Measurements from ENCODE around the gene HPCAL4.

The HPCAL4 gene

GRCh38 chr1:39691383-39692151 lies at the start of gene HPCAL4:
HPCAL4 (minus strand) TSS chr1:39691433; CDS start chr1:39684603, 6,830 bp downstream.
- peak; percentile 67 to 82 (median 77) for DNase-seq (ENCODE audit: low read depth in 3 of 3)

GRCh38 chr1:39738622-39739366 lies 47.6 kb upstream of the HPCAL4 start, which contains the start of gene PPIE:
PPIE (plus strand) TSS chr1:39738882; CDS start chr1:39738901, 19 bp downstream.
- DNase-seq (ENCODE audit: low read depth in 3 of 3): peak; percentile 95 to 100 (median 98)

GRCh38 chr1:39737546-39738169 lies 46.4 kb upstream of the HPCAL4 start:
- no peak for DNase-seq (ENCODE audit: low read depth in 3 of 3)

- no peak for DNase-seq (ENCODE audit: low read depth in 3 of 3)
Measured at GRCh38 chr1:39735731-39736130, 44.5 kb upstream of the HPCAL4 start.

- DNase-seq (ENCODE audit: low read depth in 3 of 3): no peak
Measured at GRCh38 chr1:39733161-39733560, 41.9 kb upstream of the HPCAL4 start.

GRCh38 chr1:39732730-39733129 lies 41.5 kb upstream of the HPCAL4 start:
- DNase-seq (ENCODE audit: low read depth in 3 of 3): no peak

- no peak for DNase-seq (ENCODE audit: low read depth in 3 of 3)
Measured at GRCh38 chr1:39729842-39730241, 38.6 kb upstream of the HPCAL4 start.

- no peak for DNase-seq (ENCODE audit: low read depth in 3 of 3)
Measured at GRCh38 chr1:39729030-39729429, 37.8 kb upstream of the HPCAL4 start.

GRCh38 chr1:39727932-39728317 lies 36.7 kb upstream of the HPCAL4 start:
- no peak for DNase-seq (ENCODE audit: low read depth in 3 of 3)

GRCh38 chr1:39727221-39727931 lies 36.1 kb upstream of the HPCAL4 start:
- no peak for DNase-seq (ENCODE audit: low read depth in 3 of 3)

- no peak for DNase-seq (ENCODE audit: low read depth in 3 of 3)
Measured at GRCh38 chr1:39726600-39726999, 35.4 kb upstream of the HPCAL4 start.

GRCh38 chr1:39722495-39722894 lies 31.3 kb upstream of the HPCAL4 start:
- DNase-seq (ENCODE audit: low read depth in 3 of 3): no peak

GRCh38 chr1:39721664-39722063 lies 30.4 kb upstream of the HPCAL4 start:
- DNase-seq (ENCODE audit: low read depth in 3 of 3): no peak

GRCh38 chr1:39720094-39720999 lies 29.1 kb upstream of the HPCAL4 start:
- DNase-seq (ENCODE audit: low read depth in 3 of 3): no peak

- DNase-seq (ENCODE audit: low read depth in 3 of 3): no peak
Measured at GRCh38 chr1:39717809-39718208, 26.6 kb upstream of the HPCAL4 start.

GRCh38 chr1:39713557-39713956 lies 22.3 kb upstream of the HPCAL4 start:
- DNase-seq (ENCODE audit: low read depth in 3 of 3): no peak

- DNase-seq (ENCODE audit: low read depth in 3 of 3): no peak
Measured at GRCh38 chr1:39711966-39712340, 20.7 kb upstream of the HPCAL4 start.

- DNase-seq (ENCODE audit: low read depth in 3 of 3): no peak
Measured at GRCh38 chr1:39711104-39711965, 20.1 kb upstream of the HPCAL4 start.

- no peak for DNase-seq (ENCODE audit: low read depth in 3 of 3)
Measured at GRCh38 chr1:39707506-39707905, 16.3 kb upstream of the HPCAL4 start.

GRCh38 chr1:39704757-39705156 lies 13.5 kb upstream of the HPCAL4 start:
- DNase-seq (ENCODE audit: low read depth in 3 of 3): no peak
